ENCODE data around the gene SPOCD1.

SPOCD1 gene

GRCh38 chr1:31753707-31754349 lies 62.0 kb downstream of the SPOCD1 start:
- no peak for FAIRE-seq

GRCh38 chr1:31752952-31753475 lies 62.8 kb downstream of the SPOCD1 start:
- no peak for FAIRE-seq

- no peak for FAIRE-seq
Observed at GRCh38 chr1:31752258-31752657, 63.6 kb downstream of the SPOCD1 start.

GRCh38 chr1:31751822-31752241 lies 64.0 kb downstream of the SPOCD1 start:
- no peak for FAIRE-seq

GRCh38 chr1:31750858-31751510 lies 64.8 kb downstream of the SPOCD1 start:
- no peak for FAIRE-seq

- FAIRE-seq = no peak
Observed at GRCh38 chr1:31749785-31750735, 65.8 kb downstream of the SPOCD1 start.

GRCh38 chr1:31748365-31748764 lies 67.5 kb downstream of the SPOCD1 start:
- no peak for FAIRE-seq

- FAIRE-seq = no peak
Observed at GRCh38 chr1:31747304-31747703, 68.5 kb downstream of the SPOCD1 start.

- no peak for FAIRE-seq
Observed at GRCh38 chr1:31746687-31747086, 69.1 kb downstream of the SPOCD1 start.

- no peak for FAIRE-seq
Observed at GRCh38 chr1:31745946-31746670, 69.7 kb downstream of the SPOCD1 start.

GRCh38 chr1:31745096-31745945 lies 70.5 kb downstream of the SPOCD1 start:
- FAIRE-seq = no peak

GRCh38 chr1:31744165-31744888 lies 71.5 kb downstream of the SPOCD1 start:
- FAIRE-seq = no peak

- no peak for FAIRE-seq
Observed at GRCh38 chr1:31742462-31743212, 73.2 kb downstream of the SPOCD1 start.

Data from A204.1 (cell line).